HG03457 (cell line): Measurements from ENCODE around the gene UTS2.

Source experiments
- ATAC-seq: cut with Tn5 transposase; IDR thresholded peaks from one replicate; pipeline ENCODE4 v1.9.1; 2021; ENCODE audit warnings: moderate number of reproducible peaks; ENCODE audit not compliant: unreplicated experiment

Gene UTS2

DNA sequence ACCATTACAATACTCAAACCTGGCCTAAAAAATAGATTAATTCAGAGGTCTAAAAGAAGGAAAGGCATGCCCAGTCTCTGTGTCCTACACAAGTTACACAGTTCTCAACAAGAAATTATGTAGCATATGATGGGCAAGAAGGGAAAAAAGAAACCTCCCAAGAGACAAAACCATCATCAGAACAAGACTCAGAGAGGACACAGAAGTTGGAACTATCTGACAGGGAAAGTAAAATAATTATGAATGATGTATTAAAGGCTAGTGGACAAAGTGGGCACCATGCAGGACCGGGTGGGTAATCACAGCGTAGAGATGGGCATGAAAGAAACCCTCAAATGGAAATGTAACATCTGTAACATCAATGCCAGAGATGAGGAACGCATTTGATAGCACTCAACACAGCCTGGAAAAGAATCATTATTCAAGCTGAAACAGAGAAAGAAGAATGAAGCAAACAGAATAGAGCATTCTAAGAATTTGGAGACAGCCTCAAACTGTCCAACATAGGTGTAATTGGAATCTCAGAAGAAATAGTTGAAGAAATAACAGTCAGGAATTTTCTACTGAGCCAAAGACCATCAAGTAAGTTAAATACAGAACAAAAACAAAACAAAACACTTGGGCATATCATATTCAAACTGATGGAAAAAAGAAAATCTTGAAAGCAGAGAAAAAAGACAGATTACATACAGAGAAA lies 39.0 kb downstream of the UTS2 start:
- ATAC-seq, result no peak

DNA sequence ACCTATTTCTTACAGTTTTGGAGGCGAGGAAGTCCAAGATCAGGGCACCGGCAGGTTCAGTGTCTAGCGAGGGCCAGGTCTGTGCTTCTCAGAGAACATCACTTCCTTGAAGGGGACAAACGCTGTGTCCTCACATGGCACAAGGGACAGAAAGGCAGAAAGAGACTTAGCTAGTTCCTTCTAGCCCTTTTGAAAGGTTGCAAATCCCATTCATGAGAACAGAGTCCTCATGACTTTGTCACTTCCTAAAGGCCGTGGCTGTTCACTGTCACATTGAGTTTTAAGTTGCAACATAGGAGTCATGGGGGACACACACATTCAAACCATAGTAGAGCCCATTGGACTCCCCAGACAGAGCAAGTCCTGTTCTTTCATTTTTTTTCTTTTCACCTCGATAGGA lies 41.4 kb downstream of the UTS2 start:
- no peak for ATAC-seq

DNA sequence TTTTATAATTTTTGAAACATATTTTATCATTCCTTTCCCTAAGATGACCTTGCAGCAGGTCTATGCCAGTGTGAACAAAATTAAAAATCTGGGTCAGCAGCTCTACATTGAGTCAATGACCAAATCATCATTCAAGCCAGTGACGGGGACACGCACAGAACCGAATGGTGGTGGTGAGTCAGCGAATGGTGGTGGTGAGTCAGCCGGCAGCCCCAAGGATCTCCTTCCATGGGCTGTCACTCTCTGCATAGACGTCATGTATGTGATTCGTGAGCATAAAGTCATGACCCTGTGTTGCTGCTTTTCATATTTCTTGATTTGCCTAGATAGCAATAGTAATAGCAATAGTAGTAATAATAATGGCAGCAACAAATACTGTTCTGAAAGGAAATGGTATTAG lies 42.5 kb downstream of the UTS2 start:
- ATAC-seq, result no peak

DNA sequence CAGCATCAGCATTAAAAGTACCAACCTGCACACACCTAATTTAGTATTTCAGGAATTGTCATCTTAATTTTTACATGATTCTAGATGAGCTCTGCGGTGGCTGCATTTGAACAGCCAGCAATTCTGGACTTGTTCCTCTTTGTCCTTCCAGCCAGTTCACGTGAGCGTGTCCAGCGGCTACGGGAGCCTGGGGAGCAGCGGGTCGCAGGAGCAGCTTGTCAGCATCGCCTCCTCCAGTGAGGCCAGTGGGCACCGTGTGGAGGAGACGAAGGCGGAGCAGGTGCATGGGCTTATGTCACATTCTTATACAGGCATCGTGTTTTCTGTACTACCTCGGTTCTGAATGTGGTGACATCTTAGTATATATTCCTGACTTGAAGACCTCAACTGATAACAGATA lies 43.1 kb downstream of the UTS2 start:
- ATAC-seq, result no peak

DNA sequence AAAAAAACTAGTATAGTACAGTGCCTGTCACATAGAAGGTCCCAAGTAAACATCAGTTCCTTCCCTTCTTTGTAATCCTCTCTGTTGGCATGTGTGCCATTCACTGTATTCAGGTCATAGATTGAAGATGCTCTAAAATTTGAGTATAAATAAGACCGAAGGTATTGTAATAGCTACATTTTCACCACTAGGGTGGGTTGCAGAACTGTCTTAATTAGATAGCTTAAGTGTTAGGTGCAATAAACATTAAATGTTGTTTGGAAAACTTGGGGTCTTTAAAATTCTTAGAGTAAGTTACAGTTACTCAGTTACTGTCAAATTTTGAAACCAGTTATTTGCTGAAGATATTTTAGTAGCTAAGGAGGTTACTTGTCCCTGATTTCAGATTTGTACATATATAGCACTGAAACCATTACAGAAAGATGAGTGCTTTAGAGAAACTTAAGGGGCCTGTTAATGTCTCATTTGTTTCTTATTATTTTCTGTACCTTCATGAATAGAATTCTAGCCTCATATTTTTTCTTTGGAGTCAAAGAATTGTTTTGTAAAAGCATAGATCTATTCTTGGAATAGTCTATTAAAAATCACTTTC lies 44.5 kb downstream of the UTS2 start:
- no peak for ATAC-seq

DNA sequence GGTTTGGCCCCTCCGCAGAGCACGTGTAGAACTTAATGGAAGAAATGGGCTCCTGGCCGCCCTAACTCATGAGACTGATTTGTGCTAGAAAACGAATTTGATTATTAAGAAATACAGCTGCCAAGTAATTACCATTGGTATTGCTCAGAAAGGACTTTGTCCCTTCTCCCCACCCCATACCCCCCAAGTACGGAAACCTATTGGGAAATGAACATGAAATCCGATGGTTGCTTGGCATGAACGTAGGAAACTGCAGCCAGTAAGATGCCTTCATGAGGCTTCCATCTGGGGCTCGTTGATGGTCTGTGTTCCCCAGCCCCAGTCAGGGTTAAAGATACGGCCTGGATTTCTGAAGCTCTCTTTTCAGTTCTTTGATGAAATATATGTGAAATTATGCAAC lies 47.4 kb downstream of the UTS2 start:
- no peak for ATAC-seq
